Cortex of kidney (tissue), 1 donor: ENCODE data around the gene COX4I1.
A peak's percentile ranks its signal among the peaks of the same experiment; 100 is the strongest.

Source experiments
- DNase-seq: peaks from one replicate; lab custom pipeline; 2025; lab: John Stamatoyannopoulos, UW

COX4I1 gene

GRCh38 chr16:85799497-85800320, at the start of gene COX4I1, which contains the start of gene EMC8:
COX4I1 (plus strand) TSS chr16:85799695; CDS start chr16:85801206, 1,511 bp downstream.
EMC8 (minus strand) TSS chr16:85799544; CDS start chr16:85799295, 249 bp downstream.
- peak; percentile 72 for DNase-seq

- DNase-seq = no peak
Observed at GRCh38 chr16:85749771-85750145, 49.7 kb upstream of the COX4I1 start.

GRCh38 chr16:85750146-85750826, 49.2 kb upstream of the COX4I1 start:
- DNase-seq = no peak

- no peak for DNase-seq
Observed at GRCh38 chr16:85750827-85751697, 48.4 kb upstream of the COX4I1 start, which contains the start of gene C16orf74. C16orf74 (minus strand) TSS chr16:85751096; CDS start chr16:85735217, 15,879 bp downstream.

GRCh38 chr16:85751698-85752501, 47.6 kb upstream of the COX4I1 start:
- DNase-seq = no peak

- no peak for DNase-seq
Observed at GRCh38 chr16:85752511-85753420, 46.7 kb upstream of the COX4I1 start.

GRCh38 chr16:85753559-85753958, 45.9 kb upstream of the COX4I1 start:
- DNase-seq = no peak

GRCh38 chr16:85753976-85754375, 45.5 kb upstream of the COX4I1 start:
- DNase-seq = no peak

GRCh38 chr16:85754413-85754812, 45.1 kb upstream of the COX4I1 start:
- DNase-seq = no peak

GRCh38 chr16:85755929-85756768, 43.3 kb upstream of the COX4I1 start:
- no peak for DNase-seq

- DNase-seq = no peak
Observed at GRCh38 chr16:85757341-85757822, 42.1 kb upstream of the COX4I1 start.

GRCh38 chr16:85759136-85759535, 40.4 kb upstream of the COX4I1 start:
- DNase-seq = no peak

- no peak for DNase-seq
Observed at GRCh38 chr16:85759631-85760419, 39.7 kb upstream of the COX4I1 start.

- no peak for DNase-seq
Observed at GRCh38 chr16:85761861-85762260, 37.6 kb upstream of the COX4I1 start.

GRCh38 chr16:85762970-85763369, 36.5 kb upstream of the COX4I1 start:
- no peak for DNase-seq

- no peak for DNase-seq
Observed at GRCh38 chr16:85763616-85764015, 35.9 kb upstream of the COX4I1 start.

- DNase-seq = no peak
Observed at GRCh38 chr16:85765211-85765610, 34.3 kb upstream of the COX4I1 start.

GRCh38 chr16:85765767-85766166, 33.7 kb upstream of the COX4I1 start:
- no peak for DNase-seq
